ENCODE measurements around the gene SERINC5.

SERINC5 gene

GRCh38 chr5:80216096-80216495 lies 39.8 kb downstream of the SERINC5 start:
- H3K4me1 ChIP-seq (ENCODE audit: low read length): no peaks in the 10 kb centered on the region
- DNase-seq: no peak
- no peaks in the 10 kb centered on the region for H3K9me3 ChIP-seq (replicated peaks; ENCODE audit: insufficient read depth, low read length)
- H2AFZ ChIP-seq (ENCODE audit: low read length): no peak overlapping the region
- TF ChIP-seq EZH2phosphoT487 (IDR thresholded peaks at IDR 0.05; ENCODE audit: low read length) (no peak), CTCF (IDR thresholded peaks at IDR 0.05; ENCODE audit: low read length) (no peak), EZH2 (optimal IDR thresholded peaks at IDR 0.05; ENCODE audit: low read depth, low read length) (no peak)
- H3K9ac ChIP-seq (ENCODE audit: low read length): no peak overlapping the region
- H3K27ac ChIP-seq (ENCODE audit: low read length): no peak overlapping the region
- no peak overlapping the region for H3K4me2 ChIP-seq (ENCODE audit: low read depth, low read length)
- H3K4me3 ChIP-seq (ENCODE audit: low read length): no peak overlapping the region
- no peaks in the 10 kb centered on the region for H3K9me2 ChIP-seq (replicated peaks; ENCODE audit: insufficient read depth, low read length)
- no peaks in the 10 kb centered on the region for H3K27me3 ChIP-seq (replicated peaks; ENCODE audit: insufficient read depth, low read length)
- no peaks in the 10 kb centered on the region for H3F3A ChIP-seq (ENCODE audit: insufficient read depth, low read length)
- no peaks in the 10 kb centered on the region for H3K36me3 ChIP-seq (replicated peaks; ENCODE audit: insufficient read depth, low read length)
- no peaks in the 10 kb centered on the region for H3K79me2 ChIP-seq (ENCODE audit: low read length)
- no peaks in the 10 kb centered on the region for H4K20me1 ChIP-seq (ENCODE audit: insufficient read depth, low read length)

- Histone ChIP-seq H3K9ac (ENCODE audit: low read length) (no peak overlapping the region), H3K27me3 (replicated peaks; ENCODE audit: insufficient read depth, low read length) (no peaks in the 10 kb centered on the region), H3K9me2 (replicated peaks; ENCODE audit: insufficient read depth, low read length) (no peaks in the 10 kb centered on the region), H3K9me3 (replicated peaks; ENCODE audit: insufficient read depth, low read length) (no peaks in the 10 kb centered on the region), H3F3A (ENCODE audit: insufficient read depth, low read length) (no peaks in the 10 kb centered on the region), H3K36me3 (replicated peaks; ENCODE audit: insufficient read depth, low read length) (no peaks in the 10 kb centered on the region), H3K27ac (ENCODE audit: low read length) (no peak overlapping the region), H3K4me3 (ENCODE audit: low read length) (no peak overlapping the region), H3K4me1 (ENCODE audit: low read length) (no peaks in the 10 kb centered on the region), H3K4me2 (ENCODE audit: low read depth, low read length) (no peak overlapping the region), H4K20me1 (ENCODE audit: insufficient read depth, low read length) (no peaks in the 10 kb centered on the region), H3K79me2 (ENCODE audit: low read length) (no peaks in the 10 kb centered on the region), H2AFZ (ENCODE audit: low read length) (no peak overlapping the region)
- TF ChIP-seq CTCF (IDR thresholded peaks at IDR 0.05; ENCODE audit: low read length): no peak
- no peak for TF ChIP-seq EZH2 (optimal IDR thresholded peaks at IDR 0.05; ENCODE audit: low read depth, low read length)
- no peak for TF ChIP-seq EZH2phosphoT487 (IDR thresholded peaks at IDR 0.05; ENCODE audit: low read length)
- no peak for DNase-seq
Observed at GRCh38 chr5:80215523-80215922, 40.3 kb downstream of the SERINC5 start.

- no peaks in the 10 kb centered on the region for H3K27me3 ChIP-seq (replicated peaks; ENCODE audit: insufficient read depth, low read length)
- H4K20me1 ChIP-seq (ENCODE audit: insufficient read depth, low read length): no peaks in the 10 kb centered on the region
- DNase-seq: no peak
- no peak overlapping the region for H3K27ac ChIP-seq (ENCODE audit: low read length)
- H3K36me3 ChIP-seq (replicated peaks; ENCODE audit: insufficient read depth, low read length): no peaks in the 10 kb centered on the region
- H3K4me2 ChIP-seq (ENCODE audit: low read depth, low read length): no peak overlapping the region
- H3F3A ChIP-seq (ENCODE audit: insufficient read depth, low read length): no peaks in the 10 kb centered on the region
- H3K4me3 ChIP-seq (ENCODE audit: low read length): no peak overlapping the region
- H3K79me2 ChIP-seq (ENCODE audit: low read length): no peaks in the 10 kb centered on the region
- no peak overlapping the region for H3K9ac ChIP-seq (ENCODE audit: low read length)
- H3K4me1 ChIP-seq (ENCODE audit: low read length): no peaks in the 10 kb centered on the region
- H3K9me3 ChIP-seq (replicated peaks; ENCODE audit: insufficient read depth, low read length): no peaks in the 10 kb centered on the region
- no peak for TF ChIP-seq EZH2phosphoT487 (IDR thresholded peaks at IDR 0.05; ENCODE audit: low read length)
- no peak overlapping the region for H2AFZ ChIP-seq (ENCODE audit: low read length)
- no peaks in the 10 kb centered on the region for H3K9me2 ChIP-seq (replicated peaks; ENCODE audit: insufficient read depth, low read length)
Observed at GRCh38 chr5:80213466-80213865, 42.4 kb downstream of the SERINC5 start.

GRCh38 chr5:80212171-80212667 lies 43.6 kb downstream of the SERINC5 start:
- no peak for DNase-seq
- no peak for TF ChIP-seq EZH2 (optimal IDR thresholded peaks at IDR 0.05; ENCODE audit: low read depth, low read length)
- no peak for TF ChIP-seq CTCF (IDR thresholded peaks at IDR 0.05; ENCODE audit: low read length)
- no peak for TF ChIP-seq EZH2phosphoT487 (IDR thresholded peaks at IDR 0.05; ENCODE audit: low read length)
- H3K9ac ChIP-seq (ENCODE audit: low read length): no peak overlapping the region
- H3K27ac ChIP-seq (ENCODE audit: low read length): no peak overlapping the region
- no peaks in the 10 kb centered on the region for H3F3A ChIP-seq (ENCODE audit: insufficient read depth, low read length)
- no peaks in the 10 kb centered on the region for H3K27me3 ChIP-seq (replicated peaks; ENCODE audit: insufficient read depth, low read length)
- H3K9me3 ChIP-seq (replicated peaks; ENCODE audit: insufficient read depth, low read length): no peaks in the 10 kb centered on the region
- H3K4me1 ChIP-seq (ENCODE audit: low read length): no peaks in the 10 kb centered on the region
- no peaks in the 10 kb centered on the region for H3K36me3 ChIP-seq (replicated peaks; ENCODE audit: insufficient read depth, low read length)
- H2AFZ ChIP-seq (ENCODE audit: low read length): no peak overlapping the region
- no peaks in the 10 kb centered on the region for H3K9me2 ChIP-seq (replicated peaks; ENCODE audit: insufficient read depth, low read length)
- no peaks in the 10 kb centered on the region for H4K20me1 ChIP-seq (ENCODE audit: insufficient read depth, low read length)
- no peaks in the 10 kb centered on the region for H3K79me2 ChIP-seq (ENCODE audit: low read length)
- no peak overlapping the region for H3K4me3 ChIP-seq (ENCODE audit: low read length)
- no peak overlapping the region for H3K4me2 ChIP-seq (ENCODE audit: low read depth, low read length)

Measured in MM.1S (cell line).